Dendritic cell treated with granulocyte-macrophage colony-stimulating factor and Interleukin-4, amounts not matched to agents 40 ng/mL and 50 ng/mL, for 4 days (primary cell): ENCODE measurements around the gene BOC.

ENCODE experiments used
- H3K27ac Mint-ChIP-seq: one replicate; pipeline ENCODE4 v1.8.0; 2022; ENCODE audit warnings: mild to moderate bottlenecking, mixed read lengths
- H3K27me3 Mint-ChIP-seq: one replicate; pipeline ENCODE4 v1.8.0; 2022; ENCODE audit warnings: mild to moderate bottlenecking, mixed read lengths
- H3K36me3 Mint-ChIP-seq: one replicate; pipeline ENCODE4 v1.8.0; 2022; ENCODE audit warnings: low read depth, mixed read lengths
- H3K4me1 Mint-ChIP-seq: one replicate; pipeline ENCODE4 v1.8.0; 2022; ENCODE audit warnings: low read depth, mixed read lengths
- H3K4me3 Mint-ChIP-seq: one replicate; pipeline ENCODE4 v1.8.0; 2022; ENCODE audit warnings: mild to moderate bottlenecking, moderate library complexity, mixed read lengths
- H3K9me3 Mint-ChIP-seq: one replicate; pipeline ENCODE4 v1.8.0; 2022; ENCODE audit warnings: mixed read lengths
- intact Hi-C: fragments of 100-400 bp; cut with micrococcal nuclease; formaldehyde crosslinking; loops from one replicate; pipeline ENCODE4 v1.15.0; 2022

Gene BOC

GRCh38 chr3:113210604-113211329 lies 590 bp upstream of the BOC start:
- no peaks in the 10 kb centered on the region for H3K36me3 Mint-ChIP-seq
- H3K4me1 Mint-ChIP-seq = peaks cover 18% of the 10 kb centered on the region
- H3K4me3 Mint-ChIP-seq = peak overlapping the region; percentile 37
- no peak overlapping the region for H3K27ac Mint-ChIP-seq
- intact Hi-C loops = loop anchor here (10.0 kb wide), 1 partner anchor 156 kb away; no protein-coding TSS in a partner anchor
- H3K9me3 Mint-ChIP-seq = no peaks in the 10 kb centered on the region
- H3K27me3 Mint-ChIP-seq = peaks cover 77% of the 10 kb centered on the region

- peak overlapping the region; percentile 3 for H3K27ac Mint-ChIP-seq
- intact Hi-C loops = loop anchor here (10.0 kb wide), 1 partner anchor 157 kb away; no protein-coding TSS in a partner anchor
- H3K27me3 Mint-ChIP-seq = peaks cover 75% of the 10 kb centered on the region
- peak overlapping the region; percentile 77 for H3K4me3 Mint-ChIP-seq
- H3K36me3 Mint-ChIP-seq = no peaks in the 10 kb centered on the region
- H3K4me1 Mint-ChIP-seq = peaks cover 20% of the 10 kb centered on the region
- no peaks in the 10 kb centered on the region for H3K9me3 Mint-ChIP-seq
Measured at GRCh38 chr3:113212150-113212843, 940 bp downstream of the BOC start.

- intact Hi-C loops = loop anchor here (10.0 kb wide), 1 partner anchor 158 kb away; no protein-coding TSS in a partner anchor
- peaks cover 72% of the 10 kb centered on the region for H3K27me3 Mint-ChIP-seq
- no peaks in the 10 kb centered on the region for H3K36me3 Mint-ChIP-seq
- H3K4me3 Mint-ChIP-seq = no peak overlapping the region
- H3K9me3 Mint-ChIP-seq = no peaks in the 10 kb centered on the region
- H3K4me1 Mint-ChIP-seq = peaks cover 27% of the 10 kb centered on the region
- H3K27ac Mint-ChIP-seq = peak overlapping the region; percentile 3
Measured at GRCh38 chr3:113212844-113213375, 1.6 kb downstream of the BOC start.

GRCh38 chr3:113213896-113214587 lies 2.7 kb downstream of the BOC start:
- intact Hi-C loops = loop anchor here (10.0 kb wide), 1 partner anchor 159 kb away; no protein-coding TSS in a partner anchor
- Mint-ChIP-seq H3K4me3 (no peak overlapping the region), H3K36me3 (no peaks in the 10 kb centered on the region), H3K27me3 (peaks cover 66% of the 10 kb centered on the region), H3K4me1 (peaks cover 33% of the 10 kb centered on the region), H3K9me3 (no peaks in the 10 kb centered on the region), H3K27ac (no peak overlapping the region)

GRCh38 chr3:113214917-113215595 lies 3.7 kb downstream of the BOC start:
- peaks cover 56% of the 10 kb centered on the region for H3K27me3 Mint-ChIP-seq
- intact Hi-C loops = loop anchor here (5.0 to 10.0 kb wide), 2 partner anchors 62 to 160 kb away; no protein-coding TSS in a partner anchor

GRCh38 chr3:113216393-113216792 lies 5.0 kb downstream of the BOC start:
- Mint-ChIP-seq H3K36me3 (no peaks in the 10 kb centered on the region), H3K9me3 (no peaks in the 10 kb centered on the region), H3K27ac (no peak overlapping the region), H3K4me3 (no peak overlapping the region), H3K4me1 (peaks cover 42% of the 10 kb centered on the region), H3K27me3 (peaks cover 54% of the 10 kb centered on the region)
- intact Hi-C loops = loop anchor here (5.0 to 10.0 kb wide), 2 partner anchors 61 to 162 kb away; no protein-coding TSS in a partner anchor

More at GRCh38 chr3:113214917-113215595, 3.7 kb downstream of the BOC start:
- Mint-ChIP-seq H3K9me3 (no peaks in the 10 kb centered on the region), H3K36me3 (no peaks in the 10 kb centered on the region), H3K27ac (no peak overlapping the region), H3K4me1 (peaks cover 37% of the 10 kb centered on the region), H3K4me3 (no peak overlapping the region)

- peaks cover 51% of the 10 kb centered on the region for H3K27me3 Mint-ChIP-seq
- intact Hi-C loops = loop anchor here (5.0 to 10.0 kb wide), 2 partner anchors 59 to 163 kb away; no protein-coding TSS in a partner anchor
Measured at GRCh38 chr3:113218011-113218680, 6.8 kb downstream of the BOC start.

GRCh38 chr3:113218681-113219045 lies 7.3 kb downstream of the BOC start:
- Mint-ChIP-seq H3K27ac (no peak overlapping the region), H3K27me3 (peaks cover 46% of the 10 kb centered on the region)

More at GRCh38 chr3:113218011-113218680, 6.8 kb downstream of the BOC start:
- Mint-ChIP-seq H3K4me3 (no peak overlapping the region), H3K9me3 (no peaks in the 10 kb centered on the region), H3K4me1 (peaks cover 47% of the 10 kb centered on the region), H3K27ac (no peak overlapping the region), H3K36me3 (no peaks in the 10 kb centered on the region)

GRCh38 chr3:113219605-113220300 lies 8.4 kb downstream of the BOC start:
- no peaks in the 10 kb centered on the region for H3K9me3 Mint-ChIP-seq
- no peaks in the 10 kb centered on the region for H3K36me3 Mint-ChIP-seq
- H3K4me3 Mint-ChIP-seq = no peak overlapping the region
- H3K4me1 Mint-ChIP-seq = peaks cover 62% of the 10 kb centered on the region
- peaks cover 41% of the 10 kb centered on the region for H3K27me3 Mint-ChIP-seq
- intact Hi-C loops = loop anchor here (5.0 to 10.0 kb wide), 3 partner anchors 38 to 165 kb away; no protein-coding TSS in a partner anchor
- H3K27ac Mint-ChIP-seq = no peak overlapping the region

More at GRCh38 chr3:113218681-113219045, 7.3 kb downstream of the BOC start:
- H3K4me1 Mint-ChIP-seq = peaks cover 52% of the 10 kb centered on the region
- no peaks in the 10 kb centered on the region for H3K9me3 Mint-ChIP-seq
- H3K4me3 Mint-ChIP-seq = no peak overlapping the region
- intact Hi-C loops = loop anchor here (5.0 to 10.0 kb wide), 2 partner anchors 59 to 164 kb away; no protein-coding TSS in a partner anchor
- H3K36me3 Mint-ChIP-seq = no peaks in the 10 kb centered on the region

GRCh38 chr3:113220721-113221120 lies 9.4 kb downstream of the BOC start:
- peaks cover 34% of the 10 kb centered on the region for H3K27me3 Mint-ChIP-seq
- H3K4me1 Mint-ChIP-seq = peaks cover 62% of the 10 kb centered on the region
- H3K27ac Mint-ChIP-seq = peak overlapping the region; percentile 17
- intact Hi-C loops = loop anchor here (5.0 kb wide), 1 partner anchor 37 kb away; no protein-coding TSS in a partner anchor
- H3K36me3 Mint-ChIP-seq = no peaks in the 10 kb centered on the region
- no peak overlapping the region for H3K4me3 Mint-ChIP-seq
- H3K9me3 Mint-ChIP-seq = no peaks in the 10 kb centered on the region

GRCh38 chr3:113221721-113222257 lies 10.4 kb downstream of the BOC start:
- Mint-ChIP-seq H3K4me3 (no peak overlapping the region), H3K4me1 (peaks cover 62% of the 10 kb centered on the region), H3K27me3 (peaks cover 34% of the 10 kb centered on the region), H3K36me3 (no peaks in the 10 kb centered on the region), H3K9me3 (no peaks in the 10 kb centered on the region), H3K27ac (no peak overlapping the region)
- intact Hi-C loops = loop anchor here (5.0 kb wide), 1 partner anchor 36 kb away; no protein-coding TSS in a partner anchor
